ENCODE data around the gene MOB3A. TPM values are rescaled to one million over a fixed set of nuclear protein-coding genes. Genes with fewer than 3 reads are reported as not detected.

The MOB3A gene
- total and polyA plus RNA-seq, 2 of the 13 experiments (the other 11 are each of a cell fraction or from before 2014, with no cell fraction given), result 3.5 to 17.8 TPM

GRCh38 chr19:2096034-2096479, at the start of gene MOB3A (continued):
- TF ChIP-seq ZNF83 (CRISPR knock-in tag; IDR thresholded peaks at IDR 0.05; ENCODE audit: borderline replicate concordance) (peak; percentile 80; the same call in 1 of the 2 replicates), ZKSCAN5 (CRISPR knock-in tag; IDR thresholded peaks at IDR 0.05) (no peak), ZNF562 (CRISPR knock-in tag; IDR thresholded peaks at IDR 0.05; ENCODE audit: borderline replicate concordance) (no peak), ZNF598 (CRISPR knock-in tag; IDR thresholded peaks at IDR 0.05; ENCODE audit: borderline replicate concordance) (no peak), SMAD9 (CRISPR knock-in tag; IDR thresholded peaks at IDR 0.05) (no peak), THAP11 (CRISPR knock-in tag; IDR thresholded peaks at IDR 0.05) (peak; percentile 86), PITX1 (CRISPR knock-in tag; IDR thresholded peaks at IDR 0.05) (peak; percentile 34; the same call in 1 of the 2 replicates), MXD1 (CRISPR knock-in tag; IDR thresholded peaks at IDR 0.05) (peak; percentile 79; the same call in 1 of the 2 replicates), SP5 (CRISPR knock-in tag; IDR thresholded peaks at IDR 0.05; ENCODE audit: borderline replicate concordance, low read depth) (no peak), ZBTB34 (CRISPR knock-in tag; IDR thresholded peaks at IDR 0.05) (peak; percentile 69; the same call in 1 of the 2 replicates), ZNF570 (CRISPR knock-in tag; IDR thresholded peaks at IDR 0.05; ENCODE audit: borderline replicate concordance) (no peak), FOXK2 (IDR thresholded peaks at IDR 0.05) (no peak), SMAD1 (CRISPR knock-in tag; IDR thresholded peaks at IDR 0.05; ENCODE audit: borderline replicate concordance, low read depth) (no peak; the same call in 1 of the 2 replicates), ZNF12 (CRISPR knock-in tag; IDR thresholded peaks at IDR 0.05) (0 out of 2 replicates have a peak, but pooled peaks have one; percentile 40), KAT8 (CRISPR knock-in tag; IDR thresholded peaks at IDR 0.05) (peak; percentile 72), ELF4 (CRISPR knock-in tag; IDR thresholded peaks at IDR 0.05; ENCODE audit: borderline replicate concordance) (no peak), FUBP1 (CRISPR knock-in tag; IDR thresholded peaks at IDR 0.05; ENCODE audit: borderline replicate concordance) (no peak), IRF2 (CRISPR knock-in tag; IDR thresholded peaks at IDR 0.05) (peak; percentile 39; the same call in 1 of the 2 replicates), ZBTB38 (CRISPR knock-in tag; IDR thresholded peaks at IDR 0.05) (peak; percentile 98), CENPT (CRISPR knock-in tag; IDR thresholded peaks at IDR 0.05; ENCODE audit: low read depth) (no peak), NFE2L1 (CRISPR knock-in tag; IDR thresholded peaks at IDR 0.05; ENCODE audit: borderline replicate concordance) (no peak), ARNT2 (CRISPR knock-in tag; IDR thresholded peaks at IDR 0.05; ENCODE audit: low read depth) (peak; percentile 64), ZNF530 (CRISPR knock-in tag; IDR thresholded peaks at IDR 0.05; ENCODE audit: low read depth) (no peak), ZNF329 (CRISPR knock-in tag; IDR thresholded peaks at IDR 0.05; ENCODE audit: low read depth) (0 out of 2 replicates have a peak, but pooled peaks have one; percentile 37), GMEB2 (CRISPR knock-in tag; IDR thresholded peaks at IDR 0.05; ENCODE audit: low read depth) (0 out of 2 replicates have a peak, but pooled peaks have one; percentile 42)

All from HepG2 (cell line).